Glutamatergic neuron (in vitro differentiated cells): Measurements from ENCODE around the gene OR10AD1. TPM values are rescaled to one million over a fixed set of nuclear protein-coding genes. Genes with fewer than 3 reads are reported as not detected.
"Not testable (repeated sequence)": the region's sequence is repeated elsewhere in the genome, so short reads cannot be mapped to it uniquely, and the experiment has no call there.

Experiments
- DNase-seq: peaks from one replicate; pipeline ENCODE4 v3.0.0; 2022
- H3K27ac Mint-ChIP-seq: one replicate; pipeline ENCODE4 v1.8.0; 2020; ENCODE audit warnings: mild to moderate bottlenecking, mixed read lengths, inconsistent platforms; ENCODE audit not compliant: unreplicated experiment
- H3K27me3 Mint-ChIP-seq: one replicate; pipeline ENCODE4 v1.8.0; 2020; ENCODE audit warnings: mild to moderate bottlenecking, moderate library complexity, mixed read lengths, inconsistent platforms; ENCODE audit not compliant: unreplicated experiment
- H3K36me3 Mint-ChIP-seq: one replicate; pipeline ENCODE4 v1.8.0; 2020; ENCODE audit warnings: mild to moderate bottlenecking, mixed read lengths, inconsistent platforms; ENCODE audit not compliant: unreplicated experiment
- H3K4me1 Mint-ChIP-seq: one replicate; pipeline ENCODE4 v1.8.0; 2020; ENCODE audit warnings: mild to moderate bottlenecking, low read depth, mixed read lengths, inconsistent platforms; ENCODE audit not compliant: unreplicated experiment
- H3K4me3 Mint-ChIP-seq: one replicate; pipeline ENCODE4 v1.8.0; 2020; ENCODE audit warnings: mild to moderate bottlenecking, mixed read lengths, inconsistent platforms; ENCODE audit not compliant: unreplicated experiment
- H3K9me3 Mint-ChIP-seq: one replicate; pipeline ENCODE4 v1.8.0; 2020; ENCODE audit warnings: mild to moderate bottlenecking, moderate library complexity, mixed read lengths, inconsistent platforms; ENCODE audit not compliant: unreplicated experiment
- CTCF ChIP-seq: fragments of 200-600 bp; sonication (generic); IDR thresholded peaks from one replicate; pipeline ENCODE4 v1.5.0; 2021; ENCODE audit not compliant: partially characterized antibody, unreplicated experiment
- long read RNA-seq: library from polyadenylated mRNA; unstranded; transcript quantifications from one replicate; pipeline ENCODE4 v2.0.0, GENCODE V29; 2020; ENCODE audit not compliant: unreplicated experiment
- total RNA-seq: library from RNA; stranded (reverse); fragmentation: NEBNext Ultra II Directional; extraction: Animal tissue kit (Norgen Biotek cat#: 25700); gene quantifications from one replicate; pipeline ENCODE4 v1.2.1, GENCODE V29; 2021; ENCODE audit not compliant: unreplicated experiment

The OR10AD1 gene
- not detected for total RNA-seq
- long read RNA-seq, result 0 reads

- Mint-ChIP-seq H3K4me1 (no peaks in the 10 kb centered on the region), H3K27me3 (peaks cover 9% of the 10 kb centered on the region), H3K27ac (no peak within 1 kb of the TSS), H3K4me3 (no peak within 1 kb of the TSS), H3K9me3 (peaks cover 22% of the 10 kb centered on the region), H3K36me3 (peaks cover 44% of the 10 kb centered on the region)
- DNase-seq, result no peak
- TF ChIP-seq CTCF, result no peak
Measured at GRCh38 chr12:48203192-48203591, at the start of gene OR10AD1. Gene OR10AD1 (minus strand): TSS chr12:48203292. CDS start chr12:48203292, 0 bp downstream.

DNA sequence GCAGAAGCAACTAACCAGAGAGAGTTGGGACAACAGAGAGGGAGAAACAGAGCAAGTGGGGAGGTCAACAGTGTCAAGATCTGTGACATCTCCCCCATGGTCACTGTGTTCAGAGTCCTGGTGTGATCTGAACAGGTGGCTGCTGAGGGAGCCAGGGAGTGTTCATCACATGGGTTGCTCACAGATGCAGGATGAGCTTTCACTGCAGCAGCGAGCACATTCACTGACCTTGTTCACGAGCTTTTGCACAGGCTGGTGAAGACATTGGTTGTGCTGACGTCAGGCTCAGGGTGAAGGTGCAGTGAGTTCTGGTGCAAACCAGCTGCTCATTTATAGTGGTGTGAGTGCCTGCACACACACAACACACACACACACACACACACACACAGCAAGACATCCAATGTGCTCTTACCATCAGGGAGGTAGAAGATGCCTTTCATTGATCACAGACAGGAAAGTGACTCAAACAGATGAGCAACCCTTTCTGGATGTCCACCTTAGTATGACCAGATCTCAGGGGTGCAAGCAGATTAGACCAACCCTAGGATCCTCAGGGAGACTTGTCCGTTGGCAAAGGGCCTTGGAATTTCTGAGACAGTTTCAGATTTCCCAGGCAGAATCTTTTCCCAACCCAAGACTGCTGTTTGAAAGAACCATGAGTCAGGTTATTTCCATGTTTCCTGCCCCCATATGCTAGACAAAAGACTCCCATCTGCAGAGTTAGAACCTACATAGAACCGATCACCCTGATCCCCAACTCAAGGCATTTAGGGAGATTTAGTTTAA, 44.3 kb upstream of the OR10AD1 start:
- peaks cover 3% of the 10 kb centered on the region for H3K36me3 Mint-ChIP-seq
- no peak overlapping the region for H3K4me3 Mint-ChIP-seq
- peaks cover 2% of the 10 kb centered on the region for H3K9me3 Mint-ChIP-seq
- H3K27ac Mint-ChIP-seq, result no peak overlapping the region
- H3K27me3 Mint-ChIP-seq, result no peaks in the 10 kb centered on the region
- DNase-seq, result no peak
- H3K4me1 Mint-ChIP-seq, result peaks cover 7% of the 10 kb centered on the region
- TF ChIP-seq CTCF, result no peak

- no peak overlapping the region for H3K27ac Mint-ChIP-seq
- H3K4me3 Mint-ChIP-seq, result no peak overlapping the region
Measured at GRCh38 chr12:48237162-48237561, 34.1 kb upstream of the OR10AD1 start.

DNA sequence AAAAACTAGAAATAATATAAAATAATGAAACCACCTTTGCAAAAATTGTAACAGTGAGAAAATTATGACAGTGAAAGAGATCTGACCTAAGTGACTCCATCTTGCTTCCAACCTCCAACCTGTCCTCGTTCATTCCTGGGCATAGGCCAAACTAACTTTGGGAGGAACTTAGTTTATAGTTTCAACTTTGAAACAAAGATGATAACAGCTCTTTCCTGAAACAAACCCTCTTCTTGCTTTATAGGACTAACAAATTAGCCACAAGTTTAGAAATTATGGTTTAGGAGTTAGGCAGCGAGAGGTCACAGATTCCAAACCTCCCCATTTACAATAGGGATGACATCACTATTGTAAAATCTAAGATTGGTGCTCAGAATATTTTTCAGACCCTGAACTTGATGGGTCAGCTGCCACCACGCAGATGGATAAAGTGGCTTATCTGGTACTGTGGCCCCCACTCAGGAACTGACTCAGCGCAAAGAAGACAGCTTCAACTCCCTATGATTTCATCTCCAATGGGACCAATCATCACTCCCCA, 32.8 kb upstream of the OR10AD1 start:
- no peaks in the 10 kb centered on the region for H3K27me3 Mint-ChIP-seq
- H3K9me3 Mint-ChIP-seq, result no peaks in the 10 kb centered on the region
- no peak overlapping the region for H3K4me3 Mint-ChIP-seq
- H3K4me1 Mint-ChIP-seq, result no peaks in the 10 kb centered on the region
- no peaks in the 10 kb centered on the region for H3K36me3 Mint-ChIP-seq
- no peak for DNase-seq
- H3K27ac Mint-ChIP-seq, result no peak overlapping the region
- TF ChIP-seq CTCF, result no peak

More at GRCh38 chr12:48237162-48237561, 34.1 kb upstream of the OR10AD1 start:
- H3K4me1 Mint-ChIP-seq, result no peaks in the 10 kb centered on the region
- H3K27me3 Mint-ChIP-seq, result no peaks in the 10 kb centered on the region
- no peak for TF ChIP-seq CTCF
- peaks cover 4% of the 10 kb centered on the region for H3K9me3 Mint-ChIP-seq
- peaks cover 5% of the 10 kb centered on the region for H3K36me3 Mint-ChIP-seq
- DNase-seq, result no peak

DNA sequence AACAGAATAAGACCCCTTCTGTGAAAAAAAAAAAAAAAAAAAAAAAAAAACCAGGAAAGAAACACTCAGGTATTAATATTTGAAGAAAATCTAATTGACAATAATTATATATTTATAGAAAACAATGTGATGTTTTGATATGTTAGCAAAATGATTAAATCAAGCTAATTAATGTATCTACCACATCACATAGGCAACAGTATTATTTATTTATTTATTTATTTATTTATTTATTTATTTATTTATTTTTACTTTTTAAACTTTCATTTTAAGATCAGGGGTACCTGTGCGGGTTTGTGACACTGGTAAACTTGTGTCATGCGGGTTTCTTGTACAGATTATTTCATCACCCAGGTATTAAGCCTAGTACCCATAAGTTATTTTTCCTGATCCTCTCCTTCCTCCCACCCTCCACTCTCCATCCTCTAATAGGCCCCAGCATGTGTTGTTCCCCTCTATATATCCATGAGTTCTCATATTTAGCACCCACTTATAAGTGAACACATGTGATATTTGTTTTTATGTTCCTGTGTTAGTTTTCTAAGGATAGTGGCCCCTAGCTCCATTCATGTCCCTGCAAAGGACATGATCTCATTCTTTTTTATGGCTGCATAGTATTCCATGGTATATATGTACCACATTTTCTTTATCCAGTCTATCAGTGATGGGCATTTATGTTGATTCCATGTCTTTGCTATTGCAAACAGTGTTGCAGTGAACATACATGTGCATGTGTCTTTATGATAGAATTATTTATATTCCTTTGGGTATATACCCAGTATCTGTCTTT, 28.3 kb upstream of the OR10AD1 start:
- H3K27me3 Mint-ChIP-seq, H3K4me3 Mint-ChIP-seq, H3K27ac Mint-ChIP-seq, H3K4me1 Mint-ChIP-seq, H3K36me3 Mint-ChIP-seq, DNase-seq, H3K9me3 Mint-ChIP-seq: not testable (repeated sequence)

DNA sequence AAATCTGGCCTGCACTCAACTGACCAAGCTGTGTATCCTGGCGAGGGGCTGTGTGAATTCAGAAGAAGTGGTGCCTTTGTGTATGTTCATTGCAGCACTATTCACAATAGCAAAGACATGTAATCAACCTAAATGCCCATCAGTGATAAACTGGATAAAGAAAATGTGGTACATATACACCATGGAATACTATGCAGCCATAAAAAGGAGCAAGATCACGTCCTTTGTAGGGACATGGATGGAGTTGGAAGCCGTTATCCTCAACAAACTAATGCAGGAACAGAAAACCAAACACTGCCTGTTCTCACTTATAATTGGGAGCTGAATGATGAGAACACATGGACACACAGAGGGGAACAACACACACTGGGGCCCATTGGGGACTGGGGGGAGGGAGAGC, 21.4 kb upstream of the OR10AD1 start:
- not testable (repeated sequence) for H3K4me1 Mint-ChIP-seq, H3K36me3 Mint-ChIP-seq, H3K27ac Mint-ChIP-seq, H3K4me3 Mint-ChIP-seq, DNase-seq, H3K27me3 Mint-ChIP-seq, H3K9me3 Mint-ChIP-seq
